ENCODE measurements around the gene KRTAP24-1. TPM values are rescaled to one million over a fixed set of nuclear protein-coding genes. Genes with fewer than 3 reads are reported as not detected.

KRTAP24-1 gene
- total RNA-seq, 1 experiment from 2014 or later, result not detected

- DNase-seq (ENCODE audit: low read depth), result no peak
These were observed 48.7 kb downstream of the KRTAP24-1 start for GRCh38 chr21:30234050-30234449.

DNA sequence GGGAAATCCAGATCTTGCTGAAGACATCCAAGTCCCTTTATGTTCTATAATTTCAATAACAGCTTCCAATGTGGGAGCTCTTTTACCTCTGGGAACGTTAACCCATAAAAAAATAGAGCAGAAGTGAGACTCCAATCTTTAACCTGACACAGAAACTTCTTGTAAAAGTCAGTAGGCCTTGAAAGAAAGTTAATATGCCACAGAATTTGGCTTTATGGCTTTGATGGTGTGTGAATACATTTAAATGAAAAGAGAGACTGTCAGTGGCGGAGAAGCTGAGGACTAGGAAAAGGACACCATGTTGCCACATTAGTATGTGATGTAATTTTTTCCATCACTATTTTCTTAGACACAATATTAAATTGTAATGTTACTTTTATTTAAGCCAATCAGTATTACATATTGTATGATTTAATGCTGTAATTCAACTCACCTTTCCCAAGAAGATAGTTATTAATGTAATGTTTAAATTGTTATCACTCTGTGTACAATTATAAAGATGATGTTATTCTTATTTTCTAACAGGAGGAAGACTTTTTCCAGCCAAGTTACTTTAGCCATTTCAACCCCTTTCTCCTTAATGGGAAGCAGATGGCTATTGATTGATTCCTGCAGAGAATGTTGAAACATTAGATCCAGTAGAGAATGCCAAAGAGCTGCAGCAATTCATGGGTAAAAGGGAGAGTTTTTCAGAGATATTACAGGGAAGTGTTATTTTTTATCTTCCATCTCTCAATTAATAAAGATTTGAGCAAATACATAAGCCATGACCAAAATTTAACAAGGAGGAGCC, 49.3 kb downstream of the KRTAP24-1 start:
- peak; percentile 9 for DNase-seq (ENCODE audit: low read depth)

- DNase-seq (ENCODE audit: low read depth), result no peak
These were observed 50.7 kb downstream of the KRTAP24-1 start for GRCh38 chr21:30232011-30232410.

Other genes with a start within 250 kb of the KRTAP24-1 start
- not detected in 2 replicates for gene CLDN17, start 116.1 kb downstream of the KRTAP24-1 start, total RNA-seq (2014; rRNA removed; shearing (Covaris generic))
- gene CLDN8, start 66.9 kb downstream of the KRTAP24-1 start, total RNA-seq (2014; rRNA removed; shearing (Covaris generic)), result not detected in 2 replicates
- gene KRTAP25-1, start 6.6 kb upstream of the KRTAP24-1 start, total RNA-seq (2014; rRNA removed; shearing (Covaris generic)), result not detected in 2 replicates
- gene KRTAP26-1, start 37.4 kb upstream of the KRTAP24-1 start, total RNA-seq (2014; rRNA removed; shearing (Covaris generic)), result not detected in 2 replicates
- not detected in 2 replicates for gene KRTAP27-1, start 54.7 kb upstream of the KRTAP24-1 start, total RNA-seq (2014; rRNA removed; shearing (Covaris generic))
- not detected in 2 replicates for gene KRTAP23-1, start 65.7 kb upstream of the KRTAP24-1 start, total RNA-seq (2014; rRNA removed; shearing (Covaris generic))
- not detected in 2 replicates for gene KRTAP13-2, start 89.3 kb upstream of the KRTAP24-1 start, total RNA-seq (2014; rRNA removed; shearing (Covaris generic))
- not detected in 2 replicates for gene KRTAP13-1, start 113.1 kb upstream of the KRTAP24-1 start, total RNA-seq (2014; rRNA removed; shearing (Covaris generic))
- not detected in 2 replicates for gene KRTAP13-3, start 143.0 kb upstream of the KRTAP24-1 start, total RNA-seq (2014; rRNA removed; shearing (Covaris generic))
- gene KRTAP13-4, start 147.3 kb upstream of the KRTAP24-1 start, total RNA-seq (2014; rRNA removed; shearing (Covaris generic)), result not detected in 2 replicates
- gene KRTAP15-1, start 157.3 kb upstream of the KRTAP24-1 start, total RNA-seq (2014; rRNA removed; shearing (Covaris generic)), result not detected in 2 replicates
- gene KRTAP19-1, start 197.4 kb upstream of the KRTAP24-1 start, total RNA-seq (2014; rRNA removed; shearing (Covaris generic)), result not detected in 2 replicates
- not detected in 2 replicates for gene KRTAP19-2, start 204.5 kb upstream of the KRTAP24-1 start, total RNA-seq (2014; rRNA removed; shearing (Covaris generic))
- not detected in 2 replicates for gene KRTAP19-3, start 209.1 kb upstream of the KRTAP24-1 start, total RNA-seq (2014; rRNA removed; shearing (Covaris generic))
- not detected in 2 replicates for gene KRTAP19-4, start 214.2 kb upstream of the KRTAP24-1 start, total RNA-seq (2014; rRNA removed; shearing (Covaris generic))
- gene KRTAP19-5, start 219.2 kb upstream of the KRTAP24-1 start, total RNA-seq (2014; rRNA removed; shearing (Covaris generic)), result not detected in 2 replicates

Measured in RPMI7951 (cell line).